ENCODE measurements around the gene SLC9A7. TPM values are rescaled to one million over a fixed set of nuclear protein-coding genes. Genes with fewer than 3 reads are reported as not detected.

Gene SLC9A7
- total RNA-seq, 1 experiment from 2014 or later, result 20.9 TPM

DNA sequence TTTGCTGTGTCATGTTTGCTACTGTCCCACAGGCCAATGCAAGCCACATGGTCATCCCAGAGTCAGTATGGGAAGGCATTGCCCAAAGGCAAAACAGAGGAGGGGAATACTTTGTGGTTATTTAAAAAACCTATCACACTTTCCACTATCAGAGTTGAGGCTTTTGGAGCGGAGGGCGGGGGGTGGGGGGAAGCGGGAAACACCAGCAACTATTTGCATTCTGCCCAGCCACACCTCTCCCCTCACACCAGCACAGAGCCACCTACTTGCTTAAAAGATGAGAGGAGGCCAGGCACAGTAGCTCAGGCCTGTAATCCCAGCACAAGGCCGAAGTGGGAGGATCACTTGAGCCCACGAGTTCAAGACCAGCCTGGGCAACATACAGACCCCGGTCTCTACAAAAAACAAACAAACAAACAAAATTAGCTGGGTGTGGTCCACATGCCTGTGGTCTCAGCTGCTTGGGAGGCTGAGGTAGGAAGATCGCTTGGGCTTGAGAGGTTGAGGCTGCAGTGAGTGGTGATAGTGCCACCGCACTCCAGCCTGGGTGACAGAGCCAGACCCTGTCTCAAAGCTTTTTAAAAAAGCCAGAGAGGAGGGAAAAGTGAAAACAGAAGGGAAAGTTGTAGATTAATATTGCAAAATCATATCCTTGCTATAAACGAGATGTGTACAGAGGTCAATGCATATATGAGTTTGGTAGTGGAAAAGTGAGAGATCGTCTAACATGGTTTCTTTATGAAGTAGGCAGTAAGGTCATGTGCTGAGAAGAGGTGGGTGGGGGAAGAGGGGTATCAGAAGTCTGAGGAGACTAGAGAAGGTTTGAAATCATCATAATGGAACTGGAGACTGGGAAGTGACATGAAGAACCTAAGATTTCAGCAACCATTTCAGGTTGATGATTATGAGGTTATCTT is 187.2 kb downstream of the SLC9A7 start:
- no TSS peak for BruUV-seq (replicated peaks)
- no peaks in the 10 kb centered on the region for H3K4me1 ChIP-seq (replicated peaks; ENCODE audit: insufficient read depth)
- no peak for DNase-seq
- H3K9me2 ChIP-seq (ENCODE audit: insufficient read depth), result no peaks in the 10 kb centered on the region
- POLR2A ChIA-PET (ENCODE audit: unreplicated experiment), result no interaction called here
- no peak for TF ChIP-seq EZH2 (IDR thresholded peaks at IDR 0.05; ENCODE audit: low read depth)
- TF ChIP-seq, protein P1, sequence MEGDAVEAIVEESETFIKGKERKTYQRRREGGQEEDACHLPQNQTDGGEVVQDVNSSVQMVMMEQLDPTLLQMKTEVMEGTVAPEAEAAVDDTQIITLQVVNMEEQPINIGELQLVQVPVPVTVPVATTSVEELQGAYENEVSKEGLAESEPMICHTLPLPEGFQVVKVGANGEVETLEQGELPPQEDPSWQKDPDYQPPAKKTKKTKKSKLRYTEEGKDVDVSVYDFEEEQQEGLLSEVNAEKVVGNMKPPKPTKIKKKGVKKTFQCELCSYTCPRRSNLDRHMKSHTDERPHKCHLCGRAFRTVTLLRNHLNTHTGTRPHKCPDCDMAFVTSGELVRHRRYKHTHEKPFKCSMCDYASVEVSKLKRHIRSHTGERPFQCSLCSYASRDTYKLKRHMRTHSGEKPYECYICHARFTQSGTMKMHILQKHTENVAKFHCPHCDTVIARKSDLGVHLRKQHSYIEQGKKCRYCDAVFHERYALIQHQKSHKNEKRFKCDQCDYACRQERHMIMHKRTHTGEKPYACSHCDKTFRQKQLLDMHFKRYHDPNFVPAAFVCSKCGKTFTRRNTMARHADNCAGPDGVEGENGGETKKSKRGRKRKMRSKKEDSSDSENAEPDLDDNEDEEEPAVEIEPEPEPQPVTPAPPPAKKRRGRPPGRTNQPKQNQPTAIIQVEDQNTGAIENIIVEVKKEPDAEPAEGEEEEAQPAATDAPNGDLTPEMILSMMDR (conservative IDR thresholded peaks at IDR 0.05), result no peak
- no peak overlapping the region for H3K4me2 ChIP-seq
- H3F3A ChIP-seq (ENCODE audit: insufficient read depth, low read depth), result no peaks in the 10 kb centered on the region
- no peaks in the 10 kb centered on the region for H3K79me2 ChIP-seq (ENCODE audit: low read depth)
- CTCF ChIA-PET, result no interaction called here
- no peaks in the 10 kb centered on the region for H3K27me3 ChIP-seq (ENCODE audit: insufficient read depth, low read depth)
- H3K27ac ChIP-seq, result no peak overlapping the region
- intact Hi-C loops (cut with micrococcal nuclease; ENCODE audit: unreplicated experiment), result no loop called here
- H3K4me3 ChIP-seq, result no peak overlapping the region
- no peaks in the 10 kb centered on the region for H3K36me3 ChIP-seq (ENCODE audit: low read depth)
- H3K9me3 ChIP-seq (ENCODE audit: insufficient read depth, low read depth), result no peaks in the 10 kb centered on the region
- H2AFZ ChIP-seq, result no peak overlapping the region
- H4K20me1 ChIP-seq (ENCODE audit: insufficient read depth), result no peaks in the 10 kb centered on the region

DNA sequence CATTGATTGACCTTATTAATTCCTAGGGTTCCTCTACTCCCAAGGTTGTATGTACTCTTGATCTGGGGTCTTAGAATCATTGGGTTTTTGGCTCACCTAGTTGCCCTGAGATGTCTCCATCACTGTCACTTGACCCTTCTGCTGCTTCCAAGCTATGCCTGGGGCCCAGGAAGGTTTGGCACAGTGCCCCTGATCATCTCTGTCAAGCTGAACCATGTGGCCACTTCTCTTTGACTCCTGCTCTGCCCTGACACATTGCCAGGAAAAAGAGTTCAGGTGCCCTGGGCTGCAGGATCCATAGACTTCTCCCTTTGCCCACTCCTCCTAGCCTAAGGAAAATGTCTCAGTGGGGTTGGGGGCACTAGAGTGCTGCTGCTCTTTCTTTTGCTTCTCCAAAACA is 189.3 kb downstream of the SLC9A7 start:
- TF ChIP-seq EZH2 (IDR thresholded peaks at IDR 0.05; ENCODE audit: low read depth), result no peak
- TF ChIP-seq, protein P1 (conservative IDR thresholded peaks at IDR 0.05), result no peak
- H3K4me2 ChIP-seq, result no peak overlapping the region
- H3K27ac ChIP-seq, result no peak overlapping the region
- BruUV-seq (replicated peaks), result no TSS peak
- no peaks in the 10 kb centered on the region for H4K20me1 ChIP-seq (ENCODE audit: insufficient read depth)
- H3F3A ChIP-seq (ENCODE audit: insufficient read depth, low read depth), result no peaks in the 10 kb centered on the region
- CTCF ChIA-PET, result no interaction called here
- H3K79me2 ChIP-seq (ENCODE audit: low read depth), result no peaks in the 10 kb centered on the region
- no peak overlapping the region for H2AFZ ChIP-seq
- no peaks in the 10 kb centered on the region for H3K9me2 ChIP-seq (ENCODE audit: insufficient read depth)
- POLR2A ChIA-PET (ENCODE audit: unreplicated experiment), result no interaction called here
- intact Hi-C loops (cut with micrococcal nuclease; ENCODE audit: unreplicated experiment), result no loop called here
- no peaks in the 10 kb centered on the region for H3K4me1 ChIP-seq (replicated peaks; ENCODE audit: insufficient read depth)
- no peaks in the 10 kb centered on the region for H3K9me3 ChIP-seq (ENCODE audit: insufficient read depth, low read depth)
- no peaks in the 10 kb centered on the region for H3K36me3 ChIP-seq (ENCODE audit: low read depth)
- no peak for DNase-seq
- H3K4me3 ChIP-seq, result no peak overlapping the region
- H3K27me3 ChIP-seq (ENCODE audit: insufficient read depth, low read depth), result no peaks in the 10 kb centered on the region

DNA sequence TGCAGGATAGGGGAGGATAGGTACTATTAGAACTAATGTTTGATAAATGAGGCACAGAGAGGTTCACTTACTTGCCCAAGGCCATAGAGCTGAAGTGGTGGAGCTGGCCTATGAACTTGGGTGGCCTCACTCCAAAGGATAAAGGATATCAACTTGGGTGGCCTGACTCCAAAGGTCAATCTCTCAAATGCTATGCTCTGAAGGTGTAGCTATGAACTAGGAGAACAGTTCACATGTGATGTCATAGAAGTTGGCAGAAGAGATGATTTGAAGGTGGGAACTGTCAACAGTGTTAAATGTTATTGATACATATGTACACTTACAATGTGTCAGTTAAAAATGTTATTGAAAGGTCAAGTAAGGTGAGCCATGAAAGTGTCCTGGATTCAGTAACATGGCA is 191.5 kb downstream of the SLC9A7 start:
- no peak for DNase-seq
- no peak overlapping the region for H2AFZ ChIP-seq
- no peak overlapping the region for H3K4me3 ChIP-seq
- H3K79me2 ChIP-seq (ENCODE audit: low read depth), result no peaks in the 10 kb centered on the region
- H3K27me3 ChIP-seq (ENCODE audit: insufficient read depth, low read depth), result no peaks in the 10 kb centered on the region
- H3K9me2 ChIP-seq (ENCODE audit: insufficient read depth), result no peaks in the 10 kb centered on the region
- H3K36me3 ChIP-seq (ENCODE audit: low read depth), result no peaks in the 10 kb centered on the region
- H4K20me1 ChIP-seq (ENCODE audit: insufficient read depth), result no peaks in the 10 kb centered on the region
- BruUV-seq (replicated peaks), result no TSS peak
- POLR2A ChIA-PET (ENCODE audit: unreplicated experiment), result no interaction called here
- intact Hi-C loops (cut with micrococcal nuclease; ENCODE audit: unreplicated experiment), result no loop called here
- no peak overlapping the region for H3K4me2 ChIP-seq
- no peak overlapping the region for H3K27ac ChIP-seq
- no peaks in the 10 kb centered on the region for H3K9me3 ChIP-seq (ENCODE audit: insufficient read depth, low read depth)
- CTCF ChIA-PET, result interaction anchor here (0.6 kb wide), 1 partner anchor 297 kb away, joined by 9 read pairs; no protein-coding TSS in a partner anchor
- H3F3A ChIP-seq (ENCODE audit: insufficient read depth, low read depth), result no peaks in the 10 kb centered on the region
- no peaks in the 10 kb centered on the region for H3K4me1 ChIP-seq (replicated peaks; ENCODE audit: insufficient read depth)
- TF ChIP-seq, protein P1 (conservative IDR thresholded peaks at IDR 0.05), result no peak
- no peak for TF ChIP-seq EZH2 (IDR thresholded peaks at IDR 0.05; ENCODE audit: low read depth)
